ENCODE results near the gene CEP68. TPM values are rescaled to one million over a fixed set of nuclear protein-coding genes. Genes with fewer than 3 reads are reported as not detected.
A peak's percentile ranks its signal among the peaks of the same experiment; 100 is the strongest.
"Not testable (repeated sequence)": the region's sequence is repeated elsewhere in the genome, so short reads cannot be mapped to it uniquely, and the experiment has no call there.

The CEP68 gene
- total RNA-seq, 4 donors from 2014 or later, result 17.5 to 53.4 (median 27.6) TPM

DNA sequence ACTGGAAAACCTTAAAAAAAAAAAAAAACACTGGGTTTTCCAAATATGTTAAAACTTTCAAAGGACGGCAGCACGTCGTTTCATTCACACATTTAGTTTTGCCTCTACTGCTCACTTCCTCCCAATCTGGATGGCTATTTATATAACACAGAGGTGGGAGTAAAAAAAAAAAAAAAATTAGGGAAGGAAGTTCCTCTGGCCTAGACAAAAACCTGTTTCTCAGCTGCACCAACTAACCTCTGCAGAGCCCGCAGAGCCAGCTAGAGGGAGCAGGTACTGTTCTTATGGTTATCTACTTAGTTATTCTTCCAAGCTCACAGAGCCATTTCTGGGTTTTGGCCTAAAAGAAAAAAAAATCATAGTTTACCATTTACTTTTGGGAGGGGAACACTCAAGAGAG, 38.9 kb upstream of the CEP68 start:
- WGBS, result 50% methylated on average over 4 of the region's 4 CpGs
- H3K27ac ChIP-seq, result no peak overlapping the region

DNA sequence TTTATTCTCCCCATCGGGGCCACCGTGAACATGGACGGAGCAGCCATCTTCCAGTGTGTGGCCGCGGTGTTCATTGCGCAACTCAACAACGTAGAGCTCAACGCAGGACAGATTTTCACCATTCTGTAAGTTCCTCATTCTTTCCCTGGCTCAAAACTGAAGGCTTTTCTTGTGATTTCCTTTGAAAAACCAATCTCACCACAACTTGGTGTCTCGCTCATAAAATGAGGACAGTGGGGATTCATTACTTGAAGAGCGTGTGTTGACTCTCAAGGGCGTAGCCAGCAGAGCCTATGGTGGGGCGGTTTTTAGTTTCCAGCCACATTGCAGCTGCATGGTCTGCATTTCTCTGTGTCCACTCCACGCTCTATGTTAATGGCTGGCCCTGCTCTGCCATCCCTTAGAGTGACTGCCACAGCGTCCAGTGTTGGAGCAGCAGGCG, 38.1 kb upstream of the CEP68 start:
- H3K27ac ChIP-seq, result peak overlapping the region; percentile 49
- no peak overlapping the region for H3K4me3 ChIP-seq
- TF ChIP-seq EP300 (IDR thresholded peaks at IDR 0.05) (no peak), POLR2A (IDR thresholded peaks at IDR 0.05) (no peak), POLR2AphosphoS5 (IDR thresholded peaks at IDR 0.05) (no peak)
- TF ChIP-seq, protein P1, sequence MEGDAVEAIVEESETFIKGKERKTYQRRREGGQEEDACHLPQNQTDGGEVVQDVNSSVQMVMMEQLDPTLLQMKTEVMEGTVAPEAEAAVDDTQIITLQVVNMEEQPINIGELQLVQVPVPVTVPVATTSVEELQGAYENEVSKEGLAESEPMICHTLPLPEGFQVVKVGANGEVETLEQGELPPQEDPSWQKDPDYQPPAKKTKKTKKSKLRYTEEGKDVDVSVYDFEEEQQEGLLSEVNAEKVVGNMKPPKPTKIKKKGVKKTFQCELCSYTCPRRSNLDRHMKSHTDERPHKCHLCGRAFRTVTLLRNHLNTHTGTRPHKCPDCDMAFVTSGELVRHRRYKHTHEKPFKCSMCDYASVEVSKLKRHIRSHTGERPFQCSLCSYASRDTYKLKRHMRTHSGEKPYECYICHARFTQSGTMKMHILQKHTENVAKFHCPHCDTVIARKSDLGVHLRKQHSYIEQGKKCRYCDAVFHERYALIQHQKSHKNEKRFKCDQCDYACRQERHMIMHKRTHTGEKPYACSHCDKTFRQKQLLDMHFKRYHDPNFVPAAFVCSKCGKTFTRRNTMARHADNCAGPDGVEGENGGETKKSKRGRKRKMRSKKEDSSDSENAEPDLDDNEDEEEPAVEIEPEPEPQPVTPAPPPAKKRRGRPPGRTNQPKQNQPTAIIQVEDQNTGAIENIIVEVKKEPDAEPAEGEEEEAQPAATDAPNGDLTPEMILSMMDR (IDR thresholded peaks at IDR 0.05), result no peak
- H3K36me3 ChIP-seq, result peaks cover 39% of the 10 kb centered on the region
- no peak for DNase-seq (ENCODE audit: low spot score in 2 of 2)
- H3K27me3 ChIP-seq, result no peaks in the 10 kb centered on the region
- WGBS, result 86% methylated on average over 14 of the region's 15 CpGs
- H3K9me3 ChIP-seq, result no peaks in the 10 kb centered on the region
- H3K4me1 ChIP-seq, result peaks cover 6% of the 10 kb centered on the region

More for the DNA sequence above, 38.9 kb upstream of the CEP68 start:
- H3K4me1 ChIP-seq, result peaks cover 6% of the 10 kb centered on the region
- no peak overlapping the region for H3K4me3 ChIP-seq
- no peaks in the 10 kb centered on the region for H3K9me3 ChIP-seq
- peaks cover 39% of the 10 kb centered on the region for H3K36me3 ChIP-seq
- no peaks in the 10 kb centered on the region for H3K27me3 ChIP-seq
- DNase-seq (ENCODE audit: low spot score in 2 of 2), result no peak
- no peak for TF ChIP-seq POLR2AphosphoS5 (IDR thresholded peaks at IDR 0.05)
- no peak for TF ChIP-seq EP300 (IDR thresholded peaks at IDR 0.05)
- no peak for TF ChIP-seq POLR2A (IDR thresholded peaks at IDR 0.05)
- TF ChIP-seq, protein P1 (IDR thresholded peaks at IDR 0.05), result peak in 1 of 2 donors; percentile 26

DNA sequence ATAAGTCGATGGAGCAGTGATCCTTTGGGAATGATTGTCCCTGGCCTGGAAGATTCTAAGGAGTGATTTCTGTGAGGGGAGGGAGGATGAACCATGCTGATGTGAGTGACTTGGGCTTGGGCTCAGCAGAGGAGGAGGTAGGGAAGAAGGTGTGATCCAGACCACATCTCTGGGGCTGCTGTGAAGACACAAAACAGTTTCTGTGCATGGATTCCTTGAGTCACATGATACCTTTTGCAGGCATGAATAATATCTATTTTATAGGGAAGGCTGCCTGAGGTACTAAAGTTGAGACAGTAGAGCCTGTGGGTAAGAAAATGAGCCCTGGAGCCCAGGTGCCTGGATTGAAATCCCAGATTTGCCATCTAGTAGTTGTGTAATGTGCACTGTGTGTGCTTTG, 37.2 kb upstream of the CEP68 start:
- Histone ChIP-seq H3K27ac (no peak overlapping the region), H3K36me3 (peaks cover 39% of the 10 kb centered on the region), H3K4me3 (no peak overlapping the region), H3K9me3 (no peaks in the 10 kb centered on the region), H3K27me3 (no peaks in the 10 kb centered on the region), H3K4me1 (peaks cover 7% of the 10 kb centered on the region)
- WGBS, result 93% methylated on average over 1 of the region's 1 CpG
- TF ChIP-seq POLR2AphosphoS5 (IDR thresholded peaks at IDR 0.05), result no peak
- TF ChIP-seq EP300 (IDR thresholded peaks at IDR 0.05), result no peak
- TF ChIP-seq, protein P1 (IDR thresholded peaks at IDR 0.05), result no peak
- no peak for TF ChIP-seq POLR2A (IDR thresholded peaks at IDR 0.05)
- DNase-seq (ENCODE audit: low spot score in 2 of 2), result no peak

DNA sequence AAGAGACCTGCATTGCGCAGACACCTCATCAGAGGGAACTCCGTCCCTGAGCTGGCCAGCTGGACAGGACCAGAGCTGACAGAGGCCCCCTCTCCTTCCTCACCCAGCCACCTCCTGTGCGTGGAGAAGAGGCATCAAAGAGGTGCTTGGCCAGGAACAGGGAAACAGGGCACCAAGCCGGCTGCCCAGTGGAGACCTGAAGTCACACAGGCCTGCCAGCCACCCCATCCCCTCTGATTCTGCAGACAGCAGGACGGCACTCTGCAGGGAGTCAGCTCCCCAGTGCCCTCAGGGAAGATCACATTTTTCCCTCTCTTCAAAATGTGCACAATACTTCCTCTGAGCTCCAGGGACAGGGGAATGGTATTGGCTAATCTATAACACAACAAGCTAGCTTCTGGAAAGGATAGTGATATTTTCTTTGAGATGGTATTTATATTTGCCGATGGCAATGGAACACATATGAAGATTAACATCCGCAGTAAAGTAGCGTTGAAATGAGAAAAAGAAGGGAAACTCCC, 36.5 kb upstream of the CEP68 start:
- H3K27me3 ChIP-seq, result no peaks in the 10 kb centered on the region
- H3K9me3 ChIP-seq, result no peaks in the 10 kb centered on the region
- H3K4me1 ChIP-seq, result peaks cover 14% of the 10 kb centered on the region
- no peak for DNase-seq (ENCODE audit: low spot score in 2 of 2)
- H3K36me3 ChIP-seq, result peaks cover 35% of the 10 kb centered on the region
- 91% methylated on average over 8 of the region's 8 CpGs for WGBS
- no peak overlapping the region for H3K27ac ChIP-seq
- no peak overlapping the region for H3K4me3 ChIP-seq
- TF ChIP-seq POLR2AphosphoS5 (IDR thresholded peaks at IDR 0.05), result no peak

DNA sequence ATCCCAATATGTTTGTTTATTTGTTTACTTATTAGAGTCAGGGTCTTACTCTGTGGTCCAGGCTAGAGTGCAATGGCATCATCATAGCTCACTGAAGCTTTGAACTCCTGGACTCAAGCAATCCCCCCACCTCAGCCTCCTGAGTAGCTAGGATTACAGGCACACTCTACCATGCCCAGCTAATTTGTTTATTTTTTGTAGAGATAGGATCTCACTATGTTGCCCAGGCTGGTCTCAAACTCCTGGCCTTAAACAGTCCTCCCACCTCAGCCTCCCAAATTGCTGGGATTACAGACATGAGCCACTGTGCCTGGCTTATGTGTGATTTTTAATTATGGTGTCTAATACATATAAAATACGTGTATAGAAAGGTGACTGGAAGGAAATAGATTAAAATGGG, 36.0 kb upstream of the CEP68 start:
- not testable (repeated sequence) for DNase-seq (ENCODE audit: low spot score in 2 of 2); H3K27ac ChIP-seq; H3K4me3 ChIP-seq; H3K27me3 ChIP-seq; H3K9me3 ChIP-seq
- 90% methylated on average over 1 of the region's 1 CpG for WGBS
- Histone ChIP-seq H3K36me3 (peaks cover 35% of the 10 kb centered on the region), H3K4me1 (peaks cover 14% of the 10 kb centered on the region)

DNA sequence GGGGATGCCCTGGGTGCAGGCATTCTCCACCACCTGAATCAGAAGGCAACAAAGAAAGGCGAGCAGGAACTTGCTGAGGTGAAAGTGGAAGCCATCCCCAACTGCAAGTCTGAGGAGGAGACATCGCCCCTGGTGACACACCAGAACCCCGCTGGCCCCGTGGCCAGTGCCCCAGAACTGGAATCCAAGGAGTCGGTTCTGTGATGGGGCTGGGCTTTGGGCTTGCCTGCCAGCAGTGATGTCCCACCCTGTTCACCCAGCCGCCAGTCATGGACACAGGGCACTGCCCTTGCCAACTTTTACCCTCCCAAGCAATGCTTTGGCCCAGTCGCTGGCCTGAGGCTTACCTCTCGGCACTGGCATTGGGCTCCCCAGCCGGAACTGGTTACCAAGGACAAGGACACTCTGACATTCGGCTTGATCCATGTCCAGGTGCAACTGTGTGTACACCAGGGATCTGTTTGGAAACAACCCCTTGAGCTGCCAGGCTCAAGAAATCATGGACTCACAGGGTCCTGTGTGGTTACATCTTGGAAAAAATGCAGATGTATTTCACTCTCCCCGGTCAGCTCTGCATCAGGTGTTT, 35.2 kb upstream of the CEP68 start:
- H3K36me3 ChIP-seq, result peaks cover 34% of the 10 kb centered on the region
- 70% methylated on average over 7 of the region's 11 CpGs for WGBS
- H3K4me3 ChIP-seq, result no peak overlapping the region
- TF ChIP-seq POLR2A (IDR thresholded peaks at IDR 0.05) (no peak), POLR2AphosphoS5 (IDR thresholded peaks at IDR 0.05) (no peak), EP300 (IDR thresholded peaks at IDR 0.05) (no peak)
- TF ChIP-seq, protein P1 (IDR thresholded peaks at IDR 0.05), result no peak
- no peaks in the 10 kb centered on the region for H3K27me3 ChIP-seq
- H3K9me3 ChIP-seq, result no peaks in the 10 kb centered on the region
- no peak overlapping the region for H3K27ac ChIP-seq
- no peak for DNase-seq (ENCODE audit: low spot score in 2 of 2)
- H3K4me1 ChIP-seq, result peaks cover 14% of the 10 kb centered on the region
